GM12892 (cell line): ENCODE measurements around the gene LAMA3.

Experiments used
- POLR2A ChIP-seq: IDR thresholded peaks from 2 replicates; pipeline ENCODE4 v1.6.1; 2011; ENCODE audit warnings: low read depth, low read length, control low read depth
- POLR2AphosphoS5 ChIP-seq: IDR thresholded peaks from 2 replicates; pipeline ENCODE4 v1.6.1; 2011; ENCODE audit warnings: low read depth, low read length, control low read depth

- TF ChIP-seq POLR2A (no peak), POLR2AphosphoS5 (no peak)
Measured at GRCh38 chr18:23827681-23828080, 138.4 kb downstream of the LAMA3 start.
